HAP-1 (cell line): Measurements from ENCODE around the gene EFCAB11.

Source experiments
- DNase-seq, 2 experiments: peaks; one replicate each; pipeline ENCODE4 v3.0.0-alpha.2; 2016 to 2020; ENCODE audit warnings: low spot score in 2 of 2
- H3K27me3 ChIP-seq: fragments of 250-450 bp; sonication (Bioruptor Pico); 2 replicates; pipeline ENCODE4 v1.5.1; 2020; ENCODE audit warnings: low read depth, mild to moderate bottlenecking, moderate library complexity
- H3K36me3 ChIP-seq: fragments of 250-450 bp; sonication (Bioruptor Pico); replicated peaks from 2 replicates; pipeline ENCODE4 v1.5.1; 2020; ENCODE audit warnings: mild to moderate bottlenecking
- H3K4me1 ChIP-seq: fragments of 250-450 bp; sonication (Bioruptor Pico); 2 replicates; pipeline ENCODE4 v1.5.1; 2020; ENCODE audit warnings: mild to moderate bottlenecking
- H3K4me3 ChIP-seq: fragments of 250-450 bp; sonication (Bioruptor Pico); 2 replicates; pipeline ENCODE4 v1.5.1; 2020; ENCODE audit warnings: mild to moderate bottlenecking, moderate library complexity
- H3K9me3 ChIP-seq: fragments of 250-450 bp; sonication (Bioruptor Pico); 2 replicates; pipeline ENCODE4 v1.5.1; 2020; ENCODE audit warnings: mild to moderate bottlenecking, moderate library complexity
- in situ Hi-C: fragments of 300-500 bp; cut with MboI; formaldehyde crosslinking; loops from 3 replicates; pipeline ENCODE4 v1.14.3; 2020; ENCODE audit warnings: low sequenced_read_pairs, inconsistent platforms, mixed read lengths

EFCAB11 gene

DNA sequence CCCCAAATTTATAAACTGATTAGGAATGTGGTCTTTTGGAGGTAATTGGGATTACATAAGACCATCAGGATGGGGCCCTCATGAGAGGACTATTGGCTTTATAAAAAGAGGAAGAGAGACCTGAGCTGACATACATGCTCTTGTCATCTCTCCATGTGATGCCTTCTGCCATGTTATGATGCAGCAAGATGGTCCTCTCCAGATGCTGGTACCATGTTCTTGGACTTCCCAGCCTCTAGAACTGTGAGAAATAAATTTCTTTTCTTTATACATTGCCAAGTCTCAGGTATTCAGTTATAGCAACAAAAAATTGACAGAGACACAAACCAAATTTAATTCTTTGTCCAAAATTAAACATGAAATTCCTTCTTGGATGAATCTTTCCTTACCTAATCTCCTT, 92.9 kb downstream of the EFCAB11 start:
- DNase-seq: no peak
- no peaks in the 10 kb centered on the region for H3K9me3 ChIP-seq
- H3K4me3 ChIP-seq: no peak overlapping the region
- no peaks in the 10 kb centered on the region for H3K27me3 ChIP-seq
- H3K4me1 ChIP-seq: no peaks in the 10 kb centered on the region
- H3K36me3 ChIP-seq: no peaks in the 10 kb centered on the region
- in situ Hi-C loops: no loop called here

DNA sequence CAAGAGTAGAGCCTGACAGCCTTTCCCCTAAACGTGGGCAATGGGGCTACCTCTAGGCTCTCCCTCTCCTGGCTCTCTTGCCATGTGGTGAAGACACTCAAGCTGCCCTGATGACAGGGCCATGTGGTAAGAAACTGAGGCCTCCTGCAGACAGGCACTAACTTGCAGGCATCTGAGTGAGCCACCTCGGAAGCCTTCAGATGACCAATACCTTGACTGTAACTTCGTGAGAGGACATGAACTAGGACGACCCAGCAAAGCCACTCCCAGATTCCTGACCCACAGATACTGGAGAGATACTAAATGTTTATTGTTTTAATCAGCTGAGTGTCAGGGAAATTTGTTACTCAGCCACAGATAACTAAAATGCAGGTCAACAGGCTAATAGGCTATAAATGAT, 96.4 kb downstream of the EFCAB11 start:
- no peaks in the 10 kb centered on the region for H3K27me3 ChIP-seq
- H3K36me3 ChIP-seq: no peaks in the 10 kb centered on the region
- peaks cover 4% of the 10 kb centered on the region; the same call in 1 of the 2 replicates for H3K4me1 ChIP-seq
- H3K9me3 ChIP-seq: no peaks in the 10 kb centered on the region
- in situ Hi-C loops: no loop called here
- no peak overlapping the region for H3K4me3 ChIP-seq
- no peak for DNase-seq

DNA sequence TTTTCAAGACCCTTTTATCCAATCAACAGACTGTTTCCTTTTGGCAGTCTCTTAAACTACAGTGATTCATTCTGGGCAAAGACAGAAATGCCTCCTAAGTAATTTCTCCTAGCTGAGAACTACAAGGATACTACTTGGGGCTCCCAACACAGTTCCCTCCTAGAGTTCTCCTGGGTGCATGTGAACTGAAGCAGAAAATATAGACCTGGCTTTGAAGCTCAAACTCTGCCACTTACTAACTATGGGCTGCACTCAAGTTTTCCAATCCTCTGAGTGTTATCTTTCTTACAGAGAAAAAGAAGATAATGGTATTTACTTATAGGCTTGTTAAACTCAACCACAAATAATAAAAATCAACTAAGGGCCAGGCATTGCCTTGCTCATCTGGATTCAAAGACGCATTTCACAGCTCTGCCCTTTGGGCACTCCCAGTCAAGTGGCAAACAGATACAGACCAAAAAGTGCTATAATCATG, 97.6 kb downstream of the EFCAB11 start:
- no peaks in the 10 kb centered on the region for H3K36me3 ChIP-seq
- DNase-seq: no peak
- in situ Hi-C loops: no loop called here
- H3K4me1 ChIP-seq: peaks cover 4% of the 10 kb centered on the region; the same call in 1 of the 2 replicates
- H3K4me3 ChIP-seq: no peak overlapping the region
- no peaks in the 10 kb centered on the region for H3K27me3 ChIP-seq
- no peaks in the 10 kb centered on the region for H3K9me3 ChIP-seq

DNA sequence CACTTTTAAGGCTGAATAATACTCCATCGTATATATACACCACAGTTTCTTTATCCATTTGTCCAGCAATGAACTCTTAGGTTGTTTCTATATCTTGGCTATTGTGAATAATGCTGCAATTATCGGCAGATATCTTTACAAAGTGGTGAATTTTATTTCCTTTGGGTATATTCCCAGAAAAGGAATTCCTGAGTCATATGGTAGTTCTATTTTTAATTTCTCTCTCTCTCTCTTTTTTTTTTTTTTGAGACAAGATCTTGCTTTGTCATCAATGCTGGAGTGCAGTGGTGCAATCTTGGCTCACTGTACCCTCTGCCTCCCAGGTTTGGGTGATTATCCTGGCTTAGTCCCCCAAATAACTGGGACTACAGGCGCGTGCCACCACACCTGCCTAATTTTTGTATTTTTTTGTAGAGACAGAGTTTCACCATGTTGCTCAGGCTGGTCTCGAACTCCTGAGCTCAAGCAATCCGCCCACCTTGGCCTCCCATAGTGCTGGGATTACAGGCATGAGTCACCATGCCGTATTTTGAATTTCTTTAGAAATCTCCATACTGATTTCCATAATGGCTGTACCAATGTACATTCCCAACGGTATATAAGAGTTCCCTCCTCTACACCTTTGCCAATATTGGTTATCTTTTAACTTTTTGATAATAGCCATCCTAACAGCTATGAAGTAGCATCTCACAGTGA, 98.4 kb downstream of the EFCAB11 start:
- Histone ChIP-seq H3K9me3 (no peaks in the 10 kb centered on the region), H3K36me3 (no peaks in the 10 kb centered on the region), H3K4me1 (peaks cover 7% of the 10 kb centered on the region; the same call in 1 of the 2 replicates), H3K4me3 (no peak overlapping the region), H3K27me3 (no peaks in the 10 kb centered on the region)
- in situ Hi-C loops: no loop called here
- DNase-seq: no peak

DNA sequence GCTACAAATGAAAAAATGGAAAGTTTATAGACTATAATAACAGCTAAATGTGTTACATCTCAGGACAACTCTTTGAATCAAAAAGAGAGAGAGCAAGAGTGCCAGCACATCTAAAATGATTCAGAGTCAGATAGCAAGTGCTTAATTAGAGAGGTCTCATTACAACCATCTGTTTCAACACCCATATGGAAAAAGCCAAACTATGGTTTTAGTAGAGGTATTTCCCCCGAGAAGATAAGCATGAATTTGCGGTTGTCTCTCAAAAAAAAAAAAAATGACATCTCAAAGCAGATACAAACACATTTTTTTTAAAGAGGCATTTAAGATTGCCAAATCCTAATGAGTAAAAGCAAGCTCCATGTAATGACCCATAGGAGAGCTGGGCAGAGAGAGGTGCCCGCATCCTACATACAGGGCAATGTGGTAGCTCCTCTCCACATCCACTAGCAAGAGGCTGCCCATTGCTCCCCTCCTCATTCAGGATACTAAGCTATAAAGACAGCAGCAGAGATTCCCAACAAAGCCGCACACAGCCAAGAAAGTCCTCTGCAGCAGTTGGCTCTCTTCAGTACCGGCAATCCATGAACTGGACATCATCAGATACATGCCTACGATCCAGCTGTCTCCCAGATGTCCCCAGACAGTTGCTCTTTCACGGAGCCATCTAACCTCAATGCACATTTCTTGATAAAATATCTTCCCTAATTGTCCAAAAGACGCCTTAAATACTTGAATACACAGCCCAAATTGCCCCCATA, 100.4 kb downstream of the EFCAB11 start:
- Histone ChIP-seq H3K36me3 (no peaks in the 10 kb centered on the region), H3K4me1 (peaks cover 12% of the 10 kb centered on the region), H3K27me3 (no peaks in the 10 kb centered on the region), H3K4me3 (no peak overlapping the region), H3K9me3 (no peaks in the 10 kb centered on the region)
- in situ Hi-C loops: no loop called here
- no peak for DNase-seq

DNA sequence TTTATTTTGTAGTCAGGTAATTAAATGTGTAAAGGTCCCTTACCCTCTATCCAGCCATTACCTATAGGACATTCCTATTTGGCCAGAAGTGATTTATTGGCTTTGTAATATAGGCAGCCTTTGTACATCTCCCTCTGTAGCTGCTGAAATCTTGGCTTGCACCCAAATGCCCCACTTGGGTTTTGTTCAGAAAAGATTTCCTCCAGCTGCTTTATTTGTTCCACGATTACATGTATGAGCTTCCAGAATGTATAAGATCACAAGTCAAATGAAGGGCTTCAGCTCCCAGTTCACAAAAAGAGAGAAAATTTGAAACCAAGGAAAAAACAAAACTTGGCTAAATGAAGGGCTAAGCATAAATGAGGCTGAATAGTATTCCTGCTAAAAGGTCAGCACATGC, 103.4 kb downstream of the EFCAB11 start:
- H3K4me3 ChIP-seq: no peak overlapping the region
- in situ Hi-C loops: no loop called here
- no peaks in the 10 kb centered on the region for H3K27me3 ChIP-seq
- H3K4me1 ChIP-seq: peaks cover 13% of the 10 kb centered on the region
- no peaks in the 10 kb centered on the region for H3K36me3 ChIP-seq
- no peaks in the 10 kb centered on the region for H3K9me3 ChIP-seq
- peak; percentile 31 to 66 for DNase-seq

DNA sequence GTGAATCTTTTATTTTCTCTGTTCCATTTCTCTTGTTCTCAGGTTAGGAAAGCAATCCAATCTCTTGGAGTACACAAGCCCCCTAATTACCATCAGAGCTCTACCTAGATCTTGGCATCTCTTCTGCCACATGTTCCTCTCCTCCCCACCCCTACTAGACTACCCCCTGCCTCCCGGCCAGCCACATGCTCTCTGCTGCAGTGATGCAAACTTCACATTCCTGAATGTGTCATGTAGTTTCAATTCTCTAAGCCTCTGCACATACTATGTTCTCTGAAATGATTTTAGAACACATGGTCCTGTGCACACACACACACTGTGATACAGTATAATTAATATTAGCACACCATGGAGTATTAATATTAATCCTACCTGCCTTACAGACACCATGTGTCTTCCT, 104.6 kb downstream of the EFCAB11 start:
- Histone ChIP-seq H3K4me3 (no peak overlapping the region), H3K9me3 (no peaks in the 10 kb centered on the region), H3K36me3 (no peaks in the 10 kb centered on the region), H3K4me1 (peaks cover 13% of the 10 kb centered on the region), H3K27me3 (no peaks in the 10 kb centered on the region)
- in situ Hi-C loops: no loop called here
- DNase-seq: no peak

DNA sequence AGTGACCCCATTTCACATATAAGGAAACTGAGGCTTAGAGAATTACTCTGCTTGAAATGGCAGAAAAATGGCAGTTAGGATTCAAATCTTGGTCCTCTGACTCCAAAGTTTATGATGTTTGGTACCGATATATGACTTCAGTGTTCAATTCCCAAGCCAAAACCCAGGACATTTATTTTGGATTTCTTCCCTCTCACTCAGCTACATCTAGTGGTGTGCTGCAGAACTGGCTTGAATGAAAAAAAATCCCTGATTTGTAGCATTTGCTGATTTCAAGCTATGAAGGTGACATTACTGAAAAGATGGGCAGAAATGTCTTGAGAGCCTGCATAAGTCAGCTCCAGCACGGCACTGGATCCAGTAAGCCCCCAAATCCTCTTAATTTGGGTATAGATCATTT, 106.4 kb downstream of the EFCAB11 start:
- peaks cover 8% of the 10 kb centered on the region for H3K4me1 ChIP-seq
- H3K4me3 ChIP-seq: no peak overlapping the region
- in situ Hi-C loops: no loop called here
- no peaks in the 10 kb centered on the region for H3K36me3 ChIP-seq
- H3K27me3 ChIP-seq: no peaks in the 10 kb centered on the region
- DNase-seq: no peak
- H3K9me3 ChIP-seq: no peaks in the 10 kb centered on the region

DNA sequence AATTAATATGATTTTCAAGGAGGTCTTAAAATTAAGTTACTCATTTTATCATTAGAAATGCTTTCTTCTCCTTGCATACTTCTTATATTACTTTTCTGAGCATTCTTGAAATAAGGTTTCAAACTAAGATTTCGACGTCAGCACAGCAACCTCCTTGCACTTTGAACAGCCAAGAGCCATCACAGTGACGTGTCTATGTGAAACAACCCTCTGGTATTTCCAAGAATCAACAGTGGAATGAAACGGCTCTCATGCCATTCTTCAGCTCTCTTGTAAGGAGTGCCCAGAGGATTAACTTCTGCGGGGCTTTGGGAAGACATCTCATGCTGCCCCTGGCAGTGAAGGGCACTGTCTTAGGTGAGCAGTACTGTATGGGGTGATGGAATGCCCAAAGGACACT, 109.2 kb downstream of the EFCAB11 start:
- DNase-seq: no peak
- no peaks in the 10 kb centered on the region for H3K27me3 ChIP-seq
- no peak overlapping the region for H3K4me3 ChIP-seq
- H3K36me3 ChIP-seq: no peaks in the 10 kb centered on the region
- in situ Hi-C loops: no loop called here
- peaks cover 3% of the 10 kb centered on the region; the same call in 1 of the 2 replicates for H3K4me1 ChIP-seq
- no peaks in the 10 kb centered on the region for H3K9me3 ChIP-seq

DNA sequence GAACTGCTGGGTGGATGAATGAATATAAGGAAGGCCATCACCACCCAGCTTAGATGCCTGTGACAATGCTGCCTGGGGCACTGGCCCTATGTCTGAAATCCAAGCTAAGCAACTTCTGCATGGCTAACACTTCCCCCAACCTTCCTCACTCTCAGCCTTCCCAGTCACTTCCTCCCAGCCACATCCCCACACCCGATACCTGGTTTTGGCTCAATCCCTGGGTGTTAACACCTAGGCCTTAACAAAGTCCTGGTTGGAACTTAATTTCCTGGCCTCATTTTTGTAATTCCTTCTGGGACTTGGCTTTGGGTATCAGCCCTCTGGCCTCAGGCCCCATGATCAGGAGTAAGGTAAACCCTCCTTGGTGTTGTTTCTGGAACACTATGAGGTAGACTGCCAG, 110.0 kb downstream of the EFCAB11 start:
- Histone ChIP-seq H3K9me3 (no peaks in the 10 kb centered on the region), H3K27me3 (no peaks in the 10 kb centered on the region), H3K4me3 (no peak overlapping the region), H3K36me3 (no peaks in the 10 kb centered on the region), H3K4me1 (peaks cover 3% of the 10 kb centered on the region; the same call in 1 of the 2 replicates)
- in situ Hi-C loops: no loop called here
- DNase-seq: no peak

DNA sequence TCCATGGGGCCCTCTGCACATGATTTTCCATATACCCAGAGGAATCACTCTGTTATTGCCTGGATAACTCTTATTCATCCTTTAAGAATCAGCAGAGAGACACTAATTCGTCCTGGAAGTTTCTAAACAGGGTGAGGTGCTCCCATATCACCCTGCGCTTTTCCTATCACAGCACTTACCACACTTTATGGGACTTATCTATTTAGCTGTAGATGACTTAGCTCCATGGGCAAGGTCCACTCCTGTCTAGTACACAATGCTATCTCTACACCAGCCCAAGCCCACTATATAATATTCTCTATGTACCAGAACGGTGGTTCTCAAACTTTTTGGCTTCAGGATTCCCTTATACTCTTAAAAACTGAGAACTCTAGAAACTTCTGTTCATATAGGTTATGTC, 111.7 kb downstream of the EFCAB11 start:
- H3K9me3 ChIP-seq: no peaks in the 10 kb centered on the region
- H3K27me3 ChIP-seq: no peaks in the 10 kb centered on the region
- in situ Hi-C loops: no loop called here

DNA sequence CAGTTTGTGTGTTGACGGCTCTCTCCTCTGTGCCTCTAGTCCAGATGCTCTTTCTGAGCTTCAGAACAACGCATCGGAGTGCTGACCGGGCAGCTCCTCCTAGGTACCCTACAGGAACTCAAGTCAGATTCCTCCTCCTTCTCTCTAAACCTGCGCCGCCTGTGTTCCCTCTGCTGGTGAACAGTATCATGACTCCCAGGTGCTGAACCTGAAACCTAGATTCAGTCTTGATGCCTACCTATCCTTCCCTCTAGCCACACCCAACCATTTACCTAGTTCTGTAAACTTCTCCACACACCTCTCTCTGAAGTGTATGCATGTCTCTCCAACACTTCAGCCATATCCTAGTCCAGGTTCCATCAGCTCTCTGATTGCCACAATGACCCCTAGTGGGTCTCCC, 112.7 kb downstream of the EFCAB11 start:
- H3K36me3 ChIP-seq: no peaks in the 10 kb centered on the region
- in situ Hi-C loops: no loop called here
- H3K4me1 ChIP-seq: no peaks in the 10 kb centered on the region
- no peaks in the 10 kb centered on the region for H3K9me3 ChIP-seq
- DNase-seq: no peak
- no peak overlapping the region for H3K4me3 ChIP-seq
- no peaks in the 10 kb centered on the region for H3K27me3 ChIP-seq

More for the DNA sequence above, 111.7 kb downstream of the EFCAB11 start:
- Histone ChIP-seq H3K36me3 (no peaks in the 10 kb centered on the region), H3K4me1 (no peaks in the 10 kb centered on the region), H3K4me3 (no peak overlapping the region)
- no peak for DNase-seq

DNA sequence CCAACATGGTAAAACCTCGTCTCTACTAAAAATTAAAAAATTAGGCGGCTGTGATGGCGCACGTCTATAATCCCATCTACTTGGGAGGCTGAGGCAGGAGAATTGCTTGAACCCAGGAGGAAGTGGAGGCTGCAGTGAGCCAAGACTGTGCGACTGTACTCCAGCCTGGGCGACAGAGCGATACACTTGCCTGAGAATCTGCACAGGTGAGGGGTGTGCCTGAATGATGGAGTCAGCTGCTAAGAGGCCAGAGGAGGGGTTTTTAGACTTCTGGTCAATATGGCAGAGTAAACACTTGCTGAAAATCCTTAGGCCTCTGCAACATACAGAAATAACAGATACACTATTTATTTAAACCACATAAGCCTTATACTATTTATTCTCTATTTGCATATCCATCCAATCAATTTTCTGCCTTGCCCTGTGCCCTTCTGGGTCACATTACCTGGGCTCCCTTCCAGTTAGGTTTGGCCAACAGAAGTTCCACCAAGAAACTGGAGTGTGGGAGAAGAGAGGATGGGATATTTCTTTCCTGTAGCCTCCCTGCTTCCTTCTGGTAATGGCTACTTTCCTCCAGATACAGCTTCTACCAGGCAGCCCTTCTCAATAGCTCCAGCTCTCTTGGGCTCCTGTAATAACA, 117.6 kb downstream of the EFCAB11 start:
- no peaks in the 10 kb centered on the region for H3K4me1 ChIP-seq
- no peaks in the 10 kb centered on the region for H3K27me3 ChIP-seq
- H3K4me3 ChIP-seq: no peak overlapping the region
- no peak for DNase-seq
- H3K36me3 ChIP-seq: no peaks in the 10 kb centered on the region
- in situ Hi-C loops: no loop called here
- H3K9me3 ChIP-seq: no peaks in the 10 kb centered on the region

DNA sequence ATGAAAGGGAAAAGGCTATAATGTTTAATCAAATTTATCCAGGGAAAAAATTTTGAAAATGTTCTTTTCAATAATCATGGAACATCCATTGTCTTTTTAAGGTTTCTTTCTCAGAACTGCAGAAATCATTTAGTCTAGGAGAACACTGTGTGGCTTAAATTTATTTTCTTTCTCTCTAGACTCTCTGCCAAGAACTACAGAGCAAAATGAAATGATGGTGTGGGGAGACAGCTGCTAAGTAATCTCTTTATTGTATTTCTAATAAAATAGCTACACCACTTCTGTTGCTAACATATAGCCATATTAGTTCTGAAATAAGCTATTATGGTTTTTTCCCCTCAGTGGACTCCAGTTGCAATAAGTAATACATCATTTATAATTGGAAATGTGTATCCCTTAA, 120.9 kb downstream of the EFCAB11 start:
- no peak overlapping the region for H3K4me3 ChIP-seq
- DNase-seq: no peak
- H3K36me3 ChIP-seq: no peaks in the 10 kb centered on the region
- in situ Hi-C loops: no loop called here
- no peaks in the 10 kb centered on the region for H3K27me3 ChIP-seq
- H3K9me3 ChIP-seq: no peaks in the 10 kb centered on the region
- no peaks in the 10 kb centered on the region for H3K4me1 ChIP-seq
